Activated CD4-positive, alpha-beta memory T cell treated with anti-CD3 and anti-CD28 coated beads, Interleukin-2, amount 10 ng/mL, durations not matched to agents 7 days and 5 days (primary cell): Measurements from ENCODE around the gene YLPM1. TPM values are rescaled to one million over a fixed set of nuclear protein-coding genes. Genes with fewer than 3 reads are reported as not detected.
"Not testable (repeated sequence)": the region's sequence is repeated elsewhere in the genome, so short reads cannot be mapped to it uniquely, and the experiment has no call there.

Source experiments
- CTCF ChIA-PET: fragments of 350-600 bp; sonication (Branson Sonifier 250); formaldehyde crosslinking; loops from one replicate; lab custom pipeline; 2021; ENCODE audit warnings: antibody characterized with exemption, inconsistent platforms; lab: Charles Lee
- POLR2A ChIA-PET: fragments of 350-600 bp; sonication (Branson Sonifier 250); formaldehyde crosslinking; loops from one replicate; lab custom pipeline; 2021; ENCODE audit warnings: antibody characterized with exemption; lab: Charles Lee
- DNase-seq: peaks from one replicate; pipeline ENCODE4 v3.0.0-alpha.2; 2020
- H3K27ac Mint-ChIP-seq: one replicate; pipeline ENCODE4 v1.8.0; 2021; ENCODE audit warnings: mild to moderate bottlenecking, mixed read lengths
- H3K27me3 Mint-ChIP-seq: one replicate; pipeline ENCODE4 v1.8.0; 2021; ENCODE audit warnings: mixed read lengths
- H3K36me3 Mint-ChIP-seq: one replicate; pipeline ENCODE4 v1.8.0; 2021; ENCODE audit warnings: low read depth, mixed read lengths
- H3K4me1 Mint-ChIP-seq: one replicate; pipeline ENCODE4 v1.8.0; 2021; ENCODE audit warnings: mixed read lengths
- H3K4me3 Mint-ChIP-seq: one replicate; pipeline ENCODE4 v1.8.0; 2021; ENCODE audit warnings: mild to moderate bottlenecking, mixed read lengths
- H3K9me3 Mint-ChIP-seq: one replicate; pipeline ENCODE4 v1.8.0; 2021; ENCODE audit warnings: mixed read lengths
- total RNA-seq, 2 experiments: library from RNA; stranded (reverse); gene quantifications; one replicate each; pipeline ENCODE4 v1.2.3, GENCODE V29; 2021

The YLPM1 gene
- total RNA-seq, 2 experiments from 2014 or later, result 52.3 to 55.4 TPM

- CTCF ChIA-PET, result no interaction called here
- no peak for DNase-seq
- no peaks in the 10 kb centered on the region for H3K4me1 Mint-ChIP-seq
- POLR2A ChIA-PET, result no interaction called here
- H3K36me3 Mint-ChIP-seq, result peaks cover 2% of the 10 kb centered on the region
- H3K9me3 Mint-ChIP-seq, result peaks cover 13% of the 10 kb centered on the region
- no peak overlapping the region for H3K27ac Mint-ChIP-seq
- no peak overlapping the region for H3K4me3 Mint-ChIP-seq
- no peaks in the 10 kb centered on the region for H3K27me3 Mint-ChIP-seq
Observed at GRCh38 chr14:74756326-74756725, 6.8 kb upstream of the YLPM1 start.

DNA sequence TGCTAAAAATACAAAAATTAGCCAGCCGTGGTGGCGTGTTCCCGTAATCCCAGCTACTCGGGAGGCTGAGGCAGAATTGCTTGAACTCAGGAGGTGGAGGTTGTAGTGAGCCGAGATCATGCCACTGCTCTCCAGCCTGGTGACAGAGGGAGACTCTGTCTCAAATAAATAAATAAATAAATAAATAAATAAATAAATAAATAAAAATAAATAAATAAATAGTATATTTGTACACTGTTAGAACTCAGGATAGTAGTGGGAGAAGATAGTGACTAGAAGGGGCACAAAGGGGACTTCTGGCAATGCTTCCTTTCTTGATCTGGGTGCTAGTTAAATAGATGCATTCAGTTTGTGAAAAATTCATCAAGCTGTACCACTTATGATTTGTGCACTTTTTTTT lies 4.6 kb upstream of the YLPM1 start:
- DNase-seq, CTCF ChIA-PET, H3K27ac Mint-ChIP-seq: not testable (repeated sequence)

DNA sequence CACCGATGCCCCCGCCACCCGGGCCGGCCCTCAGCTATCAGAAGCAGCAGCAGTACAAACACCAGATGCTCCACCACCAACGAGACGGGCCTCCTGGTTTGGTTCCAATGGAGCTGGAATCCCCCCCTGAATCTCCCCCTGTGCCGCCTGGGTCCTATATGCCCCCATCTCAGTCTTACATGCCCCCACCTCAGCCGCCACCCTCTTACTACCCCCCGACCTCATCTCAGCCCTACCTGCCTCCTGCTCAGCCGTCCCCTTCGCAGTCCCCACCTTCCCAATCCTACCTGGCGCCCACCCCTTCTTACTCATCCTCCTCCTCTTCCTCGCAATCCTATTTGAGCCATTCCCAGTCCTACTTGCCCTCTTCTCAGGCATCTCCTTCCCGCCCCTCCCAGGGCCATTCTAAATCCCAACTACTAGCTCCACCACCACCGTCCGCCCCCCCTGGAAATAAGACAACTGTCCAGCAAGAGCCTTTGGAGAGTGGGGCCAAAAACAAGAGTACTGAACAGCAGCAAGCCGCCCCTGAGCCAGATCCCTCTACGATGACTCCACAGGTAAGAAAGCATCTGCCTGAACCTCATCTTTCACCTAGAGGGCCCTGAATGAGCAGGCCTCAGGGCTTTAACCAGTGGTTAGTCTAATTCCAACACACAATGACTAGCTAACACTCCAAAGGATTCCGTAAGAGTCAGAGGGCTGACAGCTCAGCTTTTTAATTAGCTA lies 851 bp downstream of the YLPM1 start:
- no peaks in the 10 kb centered on the region for H3K27me3 Mint-ChIP-seq
- no peaks in the 10 kb centered on the region for H3K9me3 Mint-ChIP-seq
- peak overlapping the region; percentile 77 for H3K27ac Mint-ChIP-seq
- ChIA-PET POLR2A (interaction anchor here (0.5 to 2.9 kb wide), 26 partner anchors 9 to 654 kb away, joined by 3 to 16 read pairs (median 4); partner anchors contain the start of genes AREL1, EIF2B2, FCF1 and LTBP2), CTCF (interaction anchor here (0.6 to 2.9 kb wide), 21 partner anchors 8 to 181 kb away, joined by 3 to 16 read pairs (median 3); partner anchors contain the start of gene LTBP2)
- H3K4me3 Mint-ChIP-seq, result peak overlapping the region; percentile 87
- peaks cover 33% of the 10 kb centered on the region for H3K36me3 Mint-ChIP-seq
- H3K4me1 Mint-ChIP-seq, result peaks cover 49% of the 10 kb centered on the region
- DNase-seq, result peak; percentile 26

More for the DNA sequence above, 4.6 kb upstream of the YLPM1 start:
- H3K27me3 Mint-ChIP-seq, H3K4me3 Mint-ChIP-seq, H3K9me3 Mint-ChIP-seq, H3K36me3 Mint-ChIP-seq, POLR2A ChIA-PET, H3K4me1 Mint-ChIP-seq: not testable (repeated sequence)

GRCh38 chr14:74765721-74766120 lies 2.6 kb downstream of the YLPM1 start:
- ChIA-PET CTCF (no interaction called here), POLR2A (no interaction called here)
- Mint-ChIP-seq H3K27me3 (no peaks in the 10 kb centered on the region), H3K36me3 (peaks cover 37% of the 10 kb centered on the region), H3K4me1 (peaks cover 53% of the 10 kb centered on the region), H3K9me3 (no peaks in the 10 kb centered on the region), H3K27ac (no peak overlapping the region), H3K4me3 (peak overlapping the region; percentile 87)
- DNase-seq, result no peak

DNA sequence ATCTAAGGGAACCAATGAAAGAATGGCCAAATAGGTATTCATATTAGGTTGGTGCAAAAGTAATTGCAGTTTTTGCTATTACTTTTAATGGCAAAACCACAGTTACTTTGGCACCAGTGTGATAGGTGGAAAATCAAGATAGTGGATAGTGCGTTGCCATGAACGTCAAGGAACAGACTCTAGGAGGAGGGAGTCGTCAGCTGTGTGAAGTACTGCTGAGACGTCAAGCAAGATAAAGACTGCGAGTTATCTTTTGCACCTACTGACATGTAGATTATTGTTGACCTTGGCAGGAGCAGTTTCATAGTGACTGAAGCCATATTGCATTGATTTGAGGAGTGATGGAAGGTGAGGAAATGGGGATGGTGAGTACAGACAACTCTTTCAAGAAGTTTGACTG lies 8.3 kb downstream of the YLPM1 start:
- H3K4me1 Mint-ChIP-seq, result peaks cover 32% of the 10 kb centered on the region

DNA sequence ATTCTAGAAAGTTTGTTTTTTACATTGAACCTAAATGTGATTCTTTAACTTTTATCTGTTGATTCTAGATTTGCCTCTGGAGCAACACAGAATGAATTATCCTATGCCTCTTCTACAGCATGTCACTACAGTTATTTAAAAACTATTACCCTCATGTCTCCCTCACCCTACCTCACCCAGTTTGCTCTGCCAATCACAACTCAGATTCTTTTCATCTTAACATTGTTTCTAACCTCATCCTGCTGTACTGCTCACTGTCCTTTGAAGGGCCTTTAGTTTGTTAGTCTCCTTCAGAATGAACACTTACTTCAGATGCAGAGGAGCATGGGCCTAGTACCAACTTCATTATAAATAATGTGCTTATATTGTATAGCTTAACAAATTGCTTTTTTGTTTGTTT lies 21.5 kb downstream of the YLPM1 start:
- Mint-ChIP-seq H3K9me3 (no peaks in the 10 kb centered on the region), H3K27ac (no peak overlapping the region), H3K4me1 (peaks cover 10% of the 10 kb centered on the region), H3K36me3 (peaks cover 65% of the 10 kb centered on the region), H3K27me3 (no peaks in the 10 kb centered on the region), H3K4me3 (no peak overlapping the region)
- CTCF ChIA-PET, result interaction anchor here (0.6 to 2.1 kb wide), 2 partner anchors 21 to 344 kb away, joined by 4 to 9 read pairs; partner anchors contain the start of gene YLPM1
- POLR2A ChIA-PET, result interaction anchor here (1.9 kb wide), 1 partner anchor 22 kb away, joined by 11 read pairs; the partner anchor contains the start of gene YLPM1
- no peak for DNase-seq

More for the DNA sequence above, 8.3 kb downstream of the YLPM1 start:
- H3K9me3 Mint-ChIP-seq, result no peaks in the 10 kb centered on the region
- no peak overlapping the region for H3K27ac Mint-ChIP-seq
- H3K36me3 Mint-ChIP-seq, result peaks cover 36% of the 10 kb centered on the region
- no peak for DNase-seq
- H3K27me3 Mint-ChIP-seq, result no peaks in the 10 kb centered on the region
- ChIA-PET POLR2A (interaction anchor here (0.8 kb wide), 2 partner anchors 9 to 153 kb away, joined by 3 read pairs; no protein-coding TSS in a partner anchor), CTCF (interaction anchor here (0.8 kb wide), 1 partner anchor 8 kb away, joined by 3 read pairs; the partner anchor contains the start of gene YLPM1)
- no peak overlapping the region for H3K4me3 Mint-ChIP-seq

DNA sequence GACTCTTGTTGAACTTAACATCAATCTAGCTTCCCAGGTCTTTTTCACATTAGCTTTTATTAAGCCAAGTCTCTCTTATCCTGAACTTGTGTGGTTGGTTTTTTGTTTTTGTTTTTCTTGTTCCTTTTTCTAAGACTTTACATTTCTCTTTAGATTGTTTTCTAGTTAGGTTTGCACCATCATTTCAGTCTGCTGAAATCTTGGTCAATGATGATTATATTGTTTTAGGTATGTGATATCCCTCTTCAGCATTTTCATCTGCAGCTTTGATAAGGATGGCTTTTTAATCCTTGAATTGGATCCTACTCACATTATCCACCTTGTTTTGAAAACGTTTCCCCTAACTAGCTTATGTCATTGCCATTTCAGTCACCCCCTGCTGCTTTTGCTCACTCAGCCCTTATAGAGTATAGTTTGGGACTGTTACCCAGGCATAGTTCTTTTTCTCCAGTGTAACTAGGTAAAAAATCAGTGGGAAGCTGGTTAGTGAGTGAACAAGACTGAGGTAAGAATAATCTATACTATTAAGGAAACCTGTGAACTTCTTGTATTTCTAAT lies 22.0 kb downstream of the YLPM1 start:
- Mint-ChIP-seq H3K4me1 (peaks cover 10% of the 10 kb centered on the region), H3K27me3 (no peaks in the 10 kb centered on the region), H3K36me3 (peaks cover 65% of the 10 kb centered on the region), H3K4me3 (no peak overlapping the region), H3K27ac (no peak overlapping the region), H3K9me3 (no peaks in the 10 kb centered on the region)
- no peak for DNase-seq
- CTCF ChIA-PET, result interaction anchor here (0.6 to 2.1 kb wide), 2 partner anchors 21 to 345 kb away, joined by 4 to 9 read pairs; partner anchors contain the start of gene YLPM1
- POLR2A ChIA-PET, result interaction anchor here (0.7 to 1.9 kb wide), 2 partner anchors 21 to 22 kb away, joined by 3 to 11 read pairs; partner anchors contain the start of gene YLPM1

DNA sequence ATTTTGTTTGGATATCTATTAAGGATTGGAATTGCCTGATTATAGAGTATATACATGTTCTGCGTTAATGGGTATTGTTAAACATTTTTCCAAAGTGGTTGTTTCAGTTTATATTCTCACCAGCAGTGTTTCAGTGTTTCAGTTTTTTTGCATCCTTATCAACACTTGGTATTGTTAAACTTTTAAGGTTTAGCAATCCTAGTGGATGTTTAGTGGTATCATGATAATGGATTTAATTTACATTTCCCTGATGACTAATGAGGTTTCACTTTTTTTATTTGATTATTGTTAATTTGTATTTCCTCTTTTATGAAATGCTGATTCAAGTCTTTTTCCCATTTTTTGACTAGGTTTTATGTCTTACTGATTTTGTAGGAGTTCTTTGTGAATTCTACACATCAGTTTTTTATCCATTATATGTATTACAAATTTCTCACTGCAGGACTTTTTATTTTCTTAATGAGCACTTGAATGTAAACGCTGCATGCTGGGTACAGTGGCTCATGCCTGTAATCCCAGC lies 23.7 kb downstream of the YLPM1 start:
- POLR2A ChIA-PET, result interaction anchor here (2.4 kb wide), 1 partner anchor 23 kb away, joined by 8 read pairs; the partner anchor contains the start of gene YLPM1
- no peak overlapping the region for H3K4me3 Mint-ChIP-seq
- H3K4me1 Mint-ChIP-seq, result peaks cover 10% of the 10 kb centered on the region
- H3K36me3 Mint-ChIP-seq, result peaks cover 53% of the 10 kb centered on the region
- CTCF ChIA-PET, result no interaction called here
- no peak for DNase-seq
- H3K9me3 Mint-ChIP-seq, result no peaks in the 10 kb centered on the region
- no peaks in the 10 kb centered on the region for H3K27me3 Mint-ChIP-seq
- H3K27ac Mint-ChIP-seq, result no peak overlapping the region

- Mint-ChIP-seq H3K36me3 (peaks cover 35% of the 10 kb centered on the region), H3K27ac (peak overlapping the region; percentile 64), H3K4me3 (peak overlapping the region; percentile 25), H3K9me3 (no peaks in the 10 kb centered on the region), H3K27me3 (no peaks in the 10 kb centered on the region), H3K4me1 (peaks cover 32% of the 10 kb centered on the region)
- ChIA-PET CTCF (interaction anchor here (0.8 to 1.3 kb wide), 2 partner anchors 29 to 183 kb away, joined by 3 to 11 read pairs; partner anchors contain the start of gene YLPM1), POLR2A (interaction anchor here (1.3 to 1.8 kb wide), 2 partner anchors 29 to 183 kb away, joined by 3 to 16 read pairs; partner anchors contain the start of gene YLPM1)
- DNase-seq, result no peak
Observed at GRCh38 chr14:74792249-74793039, 29.3 kb downstream of the YLPM1 start.

GRCh38 chr14:74793506-74794155 lies 30.5 kb downstream of the YLPM1 start:
- no peaks in the 10 kb centered on the region for H3K9me3 Mint-ChIP-seq
- H3K4me3 Mint-ChIP-seq, result peak overlapping the region; percentile 37
- no peaks in the 10 kb centered on the region for H3K27me3 Mint-ChIP-seq
- ChIA-PET POLR2A (no interaction called here), CTCF (interaction anchor here (0.6 kb wide), 1 partner anchor 185 kb away, joined by 3 read pairs; no protein-coding TSS in a partner anchor)
- peaks cover 27% of the 10 kb centered on the region for H3K4me1 Mint-ChIP-seq
- DNase-seq, result no peak
- peaks cover 42% of the 10 kb centered on the region for H3K36me3 Mint-ChIP-seq
- H3K27ac Mint-ChIP-seq, result peak overlapping the region; percentile 64

- H3K27ac Mint-ChIP-seq, result no peak overlapping the region
- ChIA-PET POLR2A (interaction anchor here (0.7 kb wide), 1 partner anchor 32 kb away, joined by 3 read pairs; the partner anchor contains the start of gene YLPM1), CTCF (interaction anchor here (1.1 kb wide), 1 partner anchor 186 kb away, joined by 3 read pairs; no protein-coding TSS in a partner anchor)
- no peak overlapping the region for H3K4me3 Mint-ChIP-seq
- H3K4me1 Mint-ChIP-seq, result peaks cover 25% of the 10 kb centered on the region
- H3K9me3 Mint-ChIP-seq, result no peaks in the 10 kb centered on the region
- no peaks in the 10 kb centered on the region for H3K27me3 Mint-ChIP-seq
- H3K36me3 Mint-ChIP-seq, result peaks cover 48% of the 10 kb centered on the region
- DNase-seq, result no peak
Observed at GRCh38 chr14:74794947-74795346, 31.8 kb downstream of the YLPM1 start.
